ENCODE data around the gene MAP4K5. TPM values are rescaled to one million over a fixed set of nuclear protein-coding genes. Genes with fewer than 3 reads are reported as not detected.

MAP4K5 gene
- total and polyA plus RNA-seq, 2 of the 4 experiments (the other 2 are of a cell fraction) = 33.1 to 46.1 TPM

GRCh38 chr14:50397390-50398188, 134.8 kb downstream of the MAP4K5 start (continued):
- TF ChIP-seq RFX5 (IDR thresholded peaks at IDR 0.05; ENCODE audit: low read depth, low read length) (no peak), BHLHE40 (IDR thresholded peaks at IDR 0.05; ENCODE audit: low read depth, low read length) (no peak)

DNA sequence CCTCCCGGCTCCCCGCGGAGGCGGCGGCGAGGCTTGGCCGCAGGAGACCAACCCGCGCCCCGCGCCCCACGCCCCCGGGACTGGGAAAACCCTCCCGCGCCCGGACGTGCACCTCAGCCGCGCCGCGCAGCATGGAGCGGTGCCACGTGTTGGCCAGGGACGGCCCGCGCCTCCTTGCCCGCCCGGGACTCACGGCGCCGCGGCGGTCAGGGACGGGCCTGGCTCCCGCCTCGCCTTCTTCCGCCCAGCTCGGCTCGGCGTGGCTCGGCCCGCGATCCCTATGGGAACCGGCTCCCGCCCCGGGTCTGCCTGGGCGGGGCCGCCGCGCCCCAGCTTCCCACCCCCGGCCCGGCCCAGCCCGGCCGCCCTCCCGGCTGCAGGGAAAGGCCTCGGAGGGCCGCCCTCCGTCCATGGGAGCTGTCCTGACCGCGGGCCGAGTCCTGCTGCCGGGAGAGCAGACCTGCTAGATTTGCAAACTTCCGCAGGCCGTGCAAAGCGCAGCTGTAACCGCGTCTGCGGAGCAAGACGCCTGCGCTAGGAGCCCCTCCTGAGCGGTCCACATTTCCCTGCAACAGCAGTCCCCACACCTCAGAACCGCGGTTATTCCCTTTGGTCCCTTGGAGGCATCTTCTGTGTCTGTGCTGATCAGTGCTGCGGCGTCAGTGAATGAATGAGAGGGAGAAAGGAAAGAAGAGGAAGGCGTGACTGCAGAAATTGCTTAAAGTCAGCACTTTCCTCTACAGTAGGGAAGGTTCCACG, 135.6 kb downstream of the MAP4K5 start, which contains the start of gene CDKL1:
TSS of gene CDKL1 (minus strand) at position 251 of the 759 bp plus-strand sequence. CDS start 1,013 bp downstream, outside the sequence.
- dilution Hi-C loops (cut with HindIII; ENCODE audit: low sequenced_read_pairs, unreplicated experiment) (no loop called here), in situ Hi-C loops (cut with MboI; ENCODE audit: low sequenced_read_pairs) (no loop called here), intact Hi-C loops (cut with micrococcal nuclease) (loop anchor here (2.0 to 5.0 kb wide), 3 partner anchors 52 to 135 kb away; partner anchors contain the start of gene MAP4K5)
- Histone ChIP-seq H4K91ac (ENCODE audit: insufficient read depth, low read depth, low read length) (peak within 1 kb of the TSS; percentile 45), H4K20me1 (ENCODE audit: insufficient read depth, low read length) (no peaks in the 10 kb centered on the region), H3K56ac (ENCODE audit: extremely low read depth, insufficient read depth, low read length) (peak within 1 kb of the TSS; percentile 82), H3K18ac (ENCODE audit: low read depth, low read length) (peak within 1 kb of the TSS; percentile 33), H2AK5ac (ENCODE audit: low read depth, low read length) (peak within 1 kb of the TSS; percentile 2; the same call in 1 of the 2 replicates), H2BK15ac (ENCODE audit: low read depth, low read length) (peak within 1 kb of the TSS; percentile 77; the same call in 2 of the 3 replicates), H4K5ac (ENCODE audit: low read depth, low read length) (peak within 1 kb of the TSS; percentile 39; the same call in 1 of the 2 replicates), H2AFZ (replicated peaks; ENCODE audit: low read length, poor library complexity) (peak within 1 kb of the TSS; percentile 88), H2BK20ac (ENCODE audit: low read depth, low read length) (peak within 1 kb of the TSS; percentile 48; the same call in 1 of the 2 replicates), H3K4me2 (ENCODE audit: low read depth, low read length) (peak within 1 kb of the TSS; percentile 91), H3K14ac (replicated peaks; ENCODE audit: low read depth, low read length) (peak within 1 kb of the TSS; percentile 74), H3K23ac (ENCODE audit: low read depth, low read length) (peak within 1 kb of the TSS; percentile 79), H3K27me3 (ENCODE audit: control insufficient read depth, insufficient read depth, low read length) (no peaks in the 10 kb centered on the region), H3K9ac (ENCODE audit: low read depth, low read length) (peak within 1 kb of the TSS; percentile 71), H3K27ac (ENCODE audit: insufficient read depth, low read length) (peak within 1 kb of the TSS; percentile 77), H4K8ac (ENCODE audit: low read depth in 2 of 2, low read length in 2 of 2) (peak within 1 kb of the TSS; percentile 45 to 46), H3K36me3 (ENCODE audit: control insufficient read depth, insufficient read depth, low read length) (no peaks in the 10 kb centered on the region), H3K79me1 (ENCODE audit: low read depth in 1 of 2, low read length in 2 of 2) (peaks cover 0 to 19% of the 10 kb centered on the region in 2 experiments; a peak in 1 of 4 replicates), H2BK5ac (ENCODE audit: low read depth, low read length, poor library complexity, severe bottlenecking) (peak within 1 kb of the TSS; percentile 42), H2AK9ac (replicated peaks; ENCODE audit: low read depth, low read length, poor library complexity) (peak within 1 kb of the TSS; percentile 85), H3K4me1 (ENCODE audit: control insufficient read depth, insufficient read depth, low read length) (peaks cover 19% of the 10 kb centered on the region), H2BK120ac (ENCODE audit: low read depth, low read length) (peak within 1 kb of the TSS; percentile 75), H3K9me3 (ENCODE audit: control insufficient read depth, insufficient read depth, low read length) (no peaks in the 10 kb centered on the region), H3K4ac (ENCODE audit: low read depth, low read length) (peak within 1 kb of the TSS; percentile 87), H3K9me1 (ENCODE audit: insufficient read depth, low read length) (peaks cover 17% of the 10 kb centered on the region), H3K4me3 (ENCODE audit: insufficient read depth, low read depth, low read length) (peak within 1 kb of the TSS; percentile 61)
- CTCF ChIA-PET = interaction anchor here (0.6 to 1.0 kb wide), 2 partner anchors 14 to 54 kb away, joined by 3 to 9 read pairs; no protein-coding TSS in a partner anchor
- DNase-seq (peak; percentile 70), ATAC-seq (ENCODE audit: low read depth) (peak; percentile 84)
- TF ChIP-seq, protein P1, sequence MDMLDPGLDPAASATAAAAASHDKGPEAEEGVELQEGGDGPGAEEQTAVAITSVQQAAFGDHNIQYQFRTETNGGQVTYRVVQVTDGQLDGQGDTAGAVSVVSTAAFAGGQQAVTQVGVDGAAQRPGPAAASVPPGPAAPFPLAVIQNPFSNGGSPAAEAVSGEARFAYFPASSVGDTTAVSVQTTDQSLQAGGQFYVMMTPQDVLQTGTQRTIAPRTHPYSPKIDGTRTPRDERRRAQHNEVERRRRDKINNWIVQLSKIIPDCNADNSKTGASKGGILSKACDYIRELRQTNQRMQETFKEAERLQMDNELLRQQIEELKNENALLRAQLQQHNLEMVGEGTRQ (IDR thresholded peaks at IDR 0.05; ENCODE audit: low read depth, low read length) = peak; percentile 50; the same call in 1 of the 2 replicates
- TF ChIP-seq MXI1 (IDR thresholded peaks at IDR 0.05; ENCODE audit: borderline replicate concordance, low read depth, low read length) (peak; percentile 97), MAZ (IDR thresholded peaks at IDR 0.05; ENCODE audit: borderline replicate concordance, low read depth, low read length) (peak; percentile 28; the same call in 1 of the 2 replicates), MAFK (IDR thresholded peaks at IDR 0.05; ENCODE audit: low read depth, low read length) (peak; percentile 63), RCOR1 (IDR thresholded peaks at IDR 0.05; ENCODE audit: insufficient replicate concordance, low read length) (no peak)
- POLR2A ChIA-PET (ENCODE audit: unreplicated experiment) = no interaction called here
- 2% methylated on average over 55 of the region's 77 CpGs; no CpG with 5 or more reads in 1 of the 2 experiments for WGBS, 2 experiments (ENCODE audit: extremely low coverage in 2 of 2, insufficient read length in 1 of 2)
- BruUV-seq (replicated peaks) = no TSS peak

Measured in IMR-90 (cell line).